BE2C (cell line): ENCODE measurements around the gene IVL.

Source experiments
- DNase-seq: peaks from one replicate; pipeline ENCODE4 v3.0.0-alpha.2; 2020
- H3K27me3 ChIP-seq: fragments of 250-450 bp; sonication (Bioruptor Pico); 2 replicates; pipeline ENCODE4 v1.5.1; 2020; ENCODE audit warnings: mild to moderate bottlenecking
- H3K36me3 ChIP-seq: fragments of 250-450 bp; sonication (Bioruptor Pico); 2 replicates; pipeline ENCODE4 v1.5.1; 2020; ENCODE audit warnings: mild to moderate bottlenecking
- H3K4me1 ChIP-seq: fragments of 250-450 bp; sonication (Bioruptor Pico); 2 replicates; pipeline ENCODE4 v1.5.1; 2020
- H3K4me3 ChIP-seq: 2 replicates; pipeline ENCODE4 v1.5.1; 2011; ENCODE audit warnings: low read depth, low read length
- H3K9me3 ChIP-seq: fragments of 250-450 bp; sonication (Bioruptor Pico); 2 replicates; pipeline ENCODE4 v1.5.1; 2020
- TF ChIP-seq, protein P1 (sequence below): IDR thresholded peaks from 2 replicates; pipeline ENCODE4 v1.5.1; 2012; ENCODE audit warnings: mild to moderate bottlenecking, low read depth, low read length

IVL gene

GRCh38 chr1:152932170-152932811 lies 23.9 kb downstream of the IVL start:
- TF ChIP-seq, protein P1, sequence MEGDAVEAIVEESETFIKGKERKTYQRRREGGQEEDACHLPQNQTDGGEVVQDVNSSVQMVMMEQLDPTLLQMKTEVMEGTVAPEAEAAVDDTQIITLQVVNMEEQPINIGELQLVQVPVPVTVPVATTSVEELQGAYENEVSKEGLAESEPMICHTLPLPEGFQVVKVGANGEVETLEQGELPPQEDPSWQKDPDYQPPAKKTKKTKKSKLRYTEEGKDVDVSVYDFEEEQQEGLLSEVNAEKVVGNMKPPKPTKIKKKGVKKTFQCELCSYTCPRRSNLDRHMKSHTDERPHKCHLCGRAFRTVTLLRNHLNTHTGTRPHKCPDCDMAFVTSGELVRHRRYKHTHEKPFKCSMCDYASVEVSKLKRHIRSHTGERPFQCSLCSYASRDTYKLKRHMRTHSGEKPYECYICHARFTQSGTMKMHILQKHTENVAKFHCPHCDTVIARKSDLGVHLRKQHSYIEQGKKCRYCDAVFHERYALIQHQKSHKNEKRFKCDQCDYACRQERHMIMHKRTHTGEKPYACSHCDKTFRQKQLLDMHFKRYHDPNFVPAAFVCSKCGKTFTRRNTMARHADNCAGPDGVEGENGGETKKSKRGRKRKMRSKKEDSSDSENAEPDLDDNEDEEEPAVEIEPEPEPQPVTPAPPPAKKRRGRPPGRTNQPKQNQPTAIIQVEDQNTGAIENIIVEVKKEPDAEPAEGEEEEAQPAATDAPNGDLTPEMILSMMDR: no peak
- H3K36me3 ChIP-seq: no peaks in the 10 kb centered on the region
- no peaks in the 10 kb centered on the region for H3K27me3 ChIP-seq
- no peak overlapping the region for H3K4me3 ChIP-seq
- H3K4me1 ChIP-seq: no peaks in the 10 kb centered on the region
- DNase-seq: no peak
- H3K9me3 ChIP-seq: no peaks in the 10 kb centered on the region

DNA sequence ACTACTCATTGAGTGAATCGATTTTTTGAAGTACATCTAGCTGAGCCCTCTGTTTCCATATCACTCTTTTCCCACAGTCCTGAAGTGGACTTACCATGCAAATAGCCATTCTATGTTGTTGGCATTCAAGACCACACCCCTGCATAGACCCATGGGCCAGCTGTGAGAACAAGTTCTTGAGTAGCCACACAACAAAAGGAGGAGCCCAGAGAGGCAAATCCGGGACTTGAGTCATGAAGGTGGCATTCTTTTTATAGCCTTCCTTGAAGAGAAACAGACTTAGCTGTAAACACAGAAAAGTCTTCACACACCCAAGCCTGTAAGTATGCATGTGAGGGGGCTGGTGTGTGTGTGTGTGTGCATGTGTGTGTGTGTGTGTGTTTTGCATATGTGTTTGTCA lies 24.9 kb downstream of the IVL start:
- Histone ChIP-seq H3K4me3 (no peak overlapping the region), H3K9me3 (no peaks in the 10 kb centered on the region), H3K27me3 (no peaks in the 10 kb centered on the region), H3K36me3 (no peaks in the 10 kb centered on the region), H3K4me1 (no peaks in the 10 kb centered on the region)
- no peak for DNase-seq
- TF ChIP-seq, protein P1: no peak

DNA sequence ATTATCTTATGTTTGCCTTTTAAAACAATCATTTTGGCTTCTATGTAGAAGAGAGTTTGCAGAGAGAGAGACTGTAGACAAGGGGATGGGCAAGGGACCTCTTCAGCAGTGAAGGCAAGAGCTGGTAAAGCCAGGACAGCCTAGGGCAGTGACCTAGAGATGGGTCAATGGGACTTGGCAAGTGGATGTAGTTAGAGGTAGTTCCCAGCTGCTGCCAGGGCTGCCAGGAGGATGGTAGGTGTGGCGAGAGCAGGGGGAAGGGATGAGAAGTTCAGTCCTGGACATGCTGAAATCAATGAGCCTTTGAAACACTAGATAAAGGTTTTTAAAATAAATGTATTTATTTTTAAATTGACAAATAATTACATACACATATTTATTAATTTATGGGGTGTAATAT lies 32.3 kb downstream of the IVL start:
- H3K4me1 ChIP-seq: no peaks in the 10 kb centered on the region
- H3K36me3 ChIP-seq: no peaks in the 10 kb centered on the region
- no peaks in the 10 kb centered on the region for H3K27me3 ChIP-seq
- DNase-seq: no peak
- no peak overlapping the region for H3K4me3 ChIP-seq
- H3K9me3 ChIP-seq: no peaks in the 10 kb centered on the region
- TF ChIP-seq, protein P1: no peak

- no peaks in the 10 kb centered on the region for H3K36me3 ChIP-seq
- TF ChIP-seq, protein P1: no peak
- no peak for DNase-seq
- H3K4me1 ChIP-seq: no peaks in the 10 kb centered on the region
- no peaks in the 10 kb centered on the region for H3K9me3 ChIP-seq
- no peaks in the 10 kb centered on the region for H3K27me3 ChIP-seq
- no peak overlapping the region for H3K4me3 ChIP-seq
Measured at GRCh38 chr1:152941037-152941711, 32.8 kb downstream of the IVL start.

DNA sequence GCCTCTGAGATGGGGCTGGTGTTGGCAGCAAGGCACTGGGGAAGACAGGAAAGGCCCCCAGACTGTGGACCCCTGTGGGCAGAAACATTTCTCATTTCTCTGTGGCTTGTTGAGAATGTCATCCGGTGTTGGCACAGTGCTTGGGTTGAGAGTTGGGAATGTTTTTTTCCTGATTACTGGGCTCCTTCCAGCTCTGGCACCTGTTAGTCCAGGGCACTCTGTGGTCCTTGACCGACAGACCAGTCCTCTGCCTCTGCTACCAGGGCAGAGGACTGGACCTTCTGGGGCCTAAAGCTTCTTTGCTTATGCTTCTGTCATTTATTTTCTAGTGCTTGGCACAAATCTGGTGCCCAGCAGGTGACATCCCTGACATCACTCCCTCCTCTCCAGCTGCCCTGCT lies 33.8 kb downstream of the IVL start:
- H3K9me3 ChIP-seq: no peaks in the 10 kb centered on the region
- H3K4me1 ChIP-seq: no peaks in the 10 kb centered on the region
- H3K27me3 ChIP-seq: no peaks in the 10 kb centered on the region
- no peaks in the 10 kb centered on the region for H3K36me3 ChIP-seq
- TF ChIP-seq, protein P1: no peak
- no peak overlapping the region for H3K4me3 ChIP-seq
- DNase-seq: no peak

DNA sequence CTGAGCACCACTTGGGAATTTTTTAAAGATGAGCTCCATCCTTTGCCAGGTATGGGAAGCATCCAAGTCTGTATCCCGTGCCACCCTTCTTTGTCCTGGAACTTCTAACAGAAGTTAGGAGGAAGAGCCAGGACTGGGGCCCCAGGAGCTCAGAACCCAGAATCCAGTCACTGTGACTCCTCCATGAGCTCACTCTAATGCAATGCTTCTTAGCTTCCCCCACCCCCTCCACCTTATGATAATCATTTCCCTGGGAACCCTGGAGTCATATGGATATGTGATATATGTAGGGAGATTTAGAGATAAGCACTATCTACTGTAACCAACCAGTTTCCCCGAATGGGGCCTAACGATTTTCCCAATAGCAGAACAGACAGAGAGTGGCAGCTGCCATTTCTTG lies 37.9 kb downstream of the IVL start:
- TF ChIP-seq, protein P1: no peak
- H3K27me3 ChIP-seq: no peaks in the 10 kb centered on the region
- no peaks in the 10 kb centered on the region for H3K9me3 ChIP-seq
- H3K4me3 ChIP-seq: no peak overlapping the region
- no peaks in the 10 kb centered on the region for H3K4me1 ChIP-seq
- DNase-seq: no peak
- no peaks in the 10 kb centered on the region for H3K36me3 ChIP-seq
